H1 (cell line): Measurements from ENCODE around the gene UBA6.

Source experiments
- EP300 ChIP-seq, 2 experiments: IDR thresholded peaks; 1 replicate in 1 of 2; 2 replicates in 1 of 2; pipeline ENCODE4 v1.6.1; 2011 to 2012; ENCODE audit warnings: low read depth in 2 of 2, low read length in 2 of 2, mild to moderate bottlenecking in 2 of 2, borderline replicate concordance in 1 of 2, inconsistent platforms in 1 of 2, moderate library complexity in 1 of 2
- EZH2 ChIP-seq: fragments of 200-600 bp; sonication (generic); IDR thresholded peaks from 2 replicates; pipeline ENCODE4 v1.7.1; 2012; ENCODE audit warnings: low read depth, mild to moderate bottlenecking, moderate library complexity, low read length, inconsistent platforms; ENCODE audit not compliant: severe bottlenecking
- GABPA ChIP-seq: IDR thresholded peaks from 2 replicates; pipeline ENCODE4 v1.6.1; 2011; ENCODE audit warnings: mild to moderate bottlenecking, low read length, moderate library complexity, borderline replicate concordance; ENCODE audit not compliant: insufficient read depth
- JUND ChIP-seq: IDR thresholded peaks from 2 replicates; pipeline ENCODE4 v1.6.1; 2011; ENCODE audit warnings: mild to moderate bottlenecking, improper control_type of control experiment, low read length
- MAFK ChIP-seq: IDR thresholded peaks from 2 replicates; pipeline ENCODE4 v1.6.1; 2012; ENCODE audit warnings: low read depth, mild to moderate bottlenecking, improper control_type of control experiment, low read length
- POLR2A ChIP-seq, 2 experiments: IDR thresholded peaks; 1 replicate in 1 of 2; 2 replicates in 1 of 2; pipeline ENCODE4 v1.6.1; 2011; ENCODE audit warnings: low read depth in 2 of 2, low read length in 2 of 2, mild to moderate bottlenecking in 2 of 2; ENCODE audit errors: control extremely low read depth in 1 of 2
- POLR2AphosphoS5 ChIP-seq: IDR thresholded peaks from 2 replicates; pipeline ENCODE4 v1.6.1; 2011; ENCODE audit warnings: low read depth, low read length
- RXRA ChIP-seq: IDR thresholded peaks from 2 replicates; pipeline ENCODE4 v1.6.1; 2011; ENCODE audit warnings: low read depth, mild to moderate bottlenecking, low read length, moderate library complexity; ENCODE audit not compliant: insufficient read depth
- SP1 ChIP-seq: IDR thresholded peaks from 2 replicates; pipeline ENCODE4 v1.6.1; 2011; ENCODE audit warnings: low read depth, low read length
- ZNF274 ChIP-seq: IDR thresholded peaks from 2 replicates; pipeline ENCODE4 v1.7.0; 2012; ENCODE audit warnings: low read length, borderline replicate concordance; ENCODE audit errors: extremely low read depth
- TF ChIP-seq, protein P1 (sequence below), 3 experiments: IDR thresholded peaks; 1 replicate in 2 of 3; 2 replicates in 1 of 3; pipeline versions ENCODE4 v1.5.1 to v1.6.1; 2011; ENCODE audit warnings: low read length in 3 of 3, mild to moderate bottlenecking in 3 of 3, inconsistent platforms in 2 of 3, low read depth in 1 of 3, moderate library complexity in 1 of 3; ENCODE audit not compliant: insufficient read depth in 1 of 3; ENCODE audit errors: control extremely low read depth in 1 of 3
- TF ChIP-seq, protein P2 (sequence below): IDR thresholded peaks from 2 replicates; pipeline ENCODE4 v1.6.1; 2012; ENCODE audit warnings: inconsistent platforms
- TF ChIP-seq, protein P3 (sequence below): IDR thresholded peaks from 2 replicates; pipeline ENCODE4 v1.6.1; 2012; ENCODE audit warnings: low read length, inconsistent platforms

DNA sequence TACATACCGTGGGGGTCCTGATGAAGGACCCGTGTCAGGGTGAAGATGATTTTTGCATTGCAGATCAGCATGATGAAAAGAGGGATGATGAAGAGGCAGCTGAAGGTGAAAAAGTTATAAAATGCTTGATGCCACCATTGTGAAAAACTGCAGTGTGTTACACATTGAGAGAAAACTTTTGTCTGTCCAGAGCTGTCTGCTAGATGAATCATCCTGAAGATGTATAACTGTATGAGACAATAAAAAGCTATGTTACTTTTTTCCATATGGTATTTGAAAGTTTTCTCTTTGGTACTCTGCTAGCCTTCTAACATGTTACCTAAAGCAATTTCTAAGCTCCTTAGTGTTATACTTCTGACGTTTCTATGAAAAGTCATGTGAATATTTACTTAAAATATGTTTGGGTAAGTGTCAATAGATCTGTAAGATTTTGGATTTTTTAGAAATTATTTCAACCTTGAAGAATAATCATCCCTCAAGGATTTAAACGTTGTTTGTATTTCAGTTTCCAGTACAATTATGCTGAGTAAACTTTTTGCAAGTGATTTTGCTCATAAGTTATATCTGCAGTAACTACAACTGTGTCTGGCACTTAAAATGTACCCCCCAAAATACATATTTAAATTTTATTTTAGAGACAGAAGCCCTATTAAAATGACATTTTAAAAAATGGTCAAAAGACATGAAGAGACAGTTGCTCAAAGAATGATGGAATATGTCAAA, 43.8 kb upstream of the UBA6 start:
- TF ChIP-seq EZH2 (no peak), POLR2A (IDR thresholded peaks at IDR 0.05; ENCODE audit: control extremely low read depth in 1 of 2, low read depth in 2 of 2, low read length in 2 of 2) (no peak), RXRA (no peak), EP300 (IDR thresholded peaks at IDR 0.05; ENCODE audit: borderline replicate concordance in 1 of 2, low read depth in 2 of 2, low read length in 2 of 2) (no peak), JUND (no peak), MAFK (no peak), ZNF274 (no peak), POLR2AphosphoS5 (no peak), SP1 (no peak), GABPA (no peak)
- TF ChIP-seq, protein P1, sequence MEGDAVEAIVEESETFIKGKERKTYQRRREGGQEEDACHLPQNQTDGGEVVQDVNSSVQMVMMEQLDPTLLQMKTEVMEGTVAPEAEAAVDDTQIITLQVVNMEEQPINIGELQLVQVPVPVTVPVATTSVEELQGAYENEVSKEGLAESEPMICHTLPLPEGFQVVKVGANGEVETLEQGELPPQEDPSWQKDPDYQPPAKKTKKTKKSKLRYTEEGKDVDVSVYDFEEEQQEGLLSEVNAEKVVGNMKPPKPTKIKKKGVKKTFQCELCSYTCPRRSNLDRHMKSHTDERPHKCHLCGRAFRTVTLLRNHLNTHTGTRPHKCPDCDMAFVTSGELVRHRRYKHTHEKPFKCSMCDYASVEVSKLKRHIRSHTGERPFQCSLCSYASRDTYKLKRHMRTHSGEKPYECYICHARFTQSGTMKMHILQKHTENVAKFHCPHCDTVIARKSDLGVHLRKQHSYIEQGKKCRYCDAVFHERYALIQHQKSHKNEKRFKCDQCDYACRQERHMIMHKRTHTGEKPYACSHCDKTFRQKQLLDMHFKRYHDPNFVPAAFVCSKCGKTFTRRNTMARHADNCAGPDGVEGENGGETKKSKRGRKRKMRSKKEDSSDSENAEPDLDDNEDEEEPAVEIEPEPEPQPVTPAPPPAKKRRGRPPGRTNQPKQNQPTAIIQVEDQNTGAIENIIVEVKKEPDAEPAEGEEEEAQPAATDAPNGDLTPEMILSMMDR (IDR thresholded peaks at IDR 0.05; ENCODE audit: control extremely low read depth in 1 of 3, insufficient read depth in 1 of 3, low read depth in 1 of 3, low read length in 3 of 3), result no peak
- TF ChIP-seq, protein P2, sequence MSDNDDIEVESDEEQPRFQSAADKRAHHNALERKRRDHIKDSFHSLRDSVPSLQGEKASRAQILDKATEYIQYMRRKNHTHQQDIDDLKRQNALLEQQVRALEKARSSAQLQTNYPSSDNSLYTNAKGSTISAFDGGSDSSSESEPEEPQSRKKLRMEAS, result no peak
- TF ChIP-seq, protein P3, sequence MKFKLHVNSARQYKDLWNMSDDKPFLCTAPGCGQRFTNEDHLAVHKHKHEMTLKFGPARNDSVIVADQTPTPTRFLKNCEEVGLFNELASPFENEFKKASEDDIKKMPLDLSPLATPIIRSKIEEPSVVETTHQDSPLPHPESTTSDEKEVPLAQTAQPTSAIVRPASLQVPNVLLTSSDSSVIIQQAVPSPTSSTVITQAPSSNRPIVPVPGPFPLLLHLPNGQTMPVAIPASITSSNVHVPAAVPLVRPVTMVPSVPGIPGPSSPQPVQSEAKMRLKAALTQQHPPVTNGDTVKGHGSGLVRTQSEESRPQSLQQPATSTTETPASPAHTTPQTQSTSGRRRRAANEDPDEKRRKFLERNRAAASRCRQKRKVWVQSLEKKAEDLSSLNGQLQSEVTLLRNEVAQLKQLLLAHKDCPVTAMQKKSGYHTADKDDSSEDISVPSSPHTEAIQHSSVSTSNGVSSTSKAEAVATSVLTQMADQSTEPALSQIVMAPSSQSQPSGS, result no peak
